Natural killer cell treated with Interleukin-12 subunit alpha and Interleukin-12 subunit beta and Interleukin-15 and Interleukin-18, amount 100 ng/mL, for 72 hours (primary cell): ENCODE data around the gene ASB15. TPM values are rescaled to one million over a fixed set of nuclear protein-coding genes. Genes with fewer than 3 reads are reported as not detected.
"Not testable (repeated sequence)": the region's sequence is repeated elsewhere in the genome, so short reads cannot be mapped to it uniquely, and the experiment has no call there.

Experiments used
- ATAC-seq, 2 donors: fragments of 150-1000 bp; cut with Tn5 transposase in 1 of 2; sonication (Bioruptor Pico), chemical (Tn5 transposase) in 1 of 2; 2 replicates each; pipeline ENCODE4 v1.10.0; 2021
- DNase-seq: peaks from one replicate; pipeline ENCODE4 v3.0.0; 2022; ENCODE audit warnings: low spot score
- H3K27ac Mint-ChIP-seq, 2 donors: 1 replicate in 1 of 2; 2 replicates in 1 of 2; pipeline ENCODE4 v1.8.0; 2022; ENCODE audit warnings: mixed read lengths in 2 of 2, mild to moderate bottlenecking in 1 of 2, moderate library complexity in 1 of 2
- H3K27me3 Mint-ChIP-seq, 2 donors: 1 replicate in 1 of 2; 2 replicates in 1 of 2; pipeline ENCODE4 v1.8.0; 2022; ENCODE audit warnings: mixed read lengths in 2 of 2
- H3K36me3 Mint-ChIP-seq: one replicate; pipeline ENCODE4 v1.8.0; 2022; ENCODE audit warnings: mixed read lengths
- H3K4me1 Mint-ChIP-seq, 2 donors: 1 replicate in 1 of 2; 2 replicates in 1 of 2; pipeline ENCODE4 v1.8.0; 2022; ENCODE audit warnings: low read depth in 2 of 2, mixed read lengths in 2 of 2, mild to moderate bottlenecking in 1 of 2
- H3K4me3 Mint-ChIP-seq: one replicate; pipeline ENCODE4 v1.8.0; 2022; ENCODE audit warnings: mixed read lengths
- H3K9me3 Mint-ChIP-seq: 2 replicates; pipeline ENCODE4 v1.8.0; 2022; ENCODE audit warnings: mixed read lengths
- total RNA-seq, 2 donors: library from RNA; stranded (reverse); gene quantifications; one replicate each; pipeline ENCODE4 v1.2.3, GENCODE V29; 2022

The ASB15 gene
- total RNA-seq: not detected

DNA sequence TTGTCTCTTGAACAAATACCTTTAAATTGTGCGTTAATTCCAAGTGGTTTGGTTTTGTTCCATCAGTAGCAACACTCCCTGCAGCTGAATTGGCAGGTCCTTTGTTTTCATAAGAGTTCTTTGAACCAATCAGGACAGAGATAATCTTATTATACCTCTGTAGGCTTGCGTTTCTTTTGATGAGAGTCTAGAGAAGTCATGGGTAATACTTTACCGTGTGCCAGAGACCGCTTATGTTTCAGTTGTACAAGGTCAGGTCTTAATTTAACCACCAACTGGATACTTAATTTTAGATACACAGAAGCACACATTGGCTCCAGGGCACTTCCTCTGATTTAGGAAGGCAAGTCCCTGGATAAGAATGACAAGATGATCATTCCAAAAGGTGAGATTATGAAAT is at the start of gene ASB15:
ASB15 (plus strand) TSS at position 292 of the 400 bp plus-strand sequence. CDS start 12,682 bp downstream, outside the sequence.
- Mint-ChIP-seq H3K4me1 (no peaks in the 10 kb centered on the region), H3K4me3 (no peak within 1 kb of the TSS), H3K9me3 (no peaks in the 10 kb centered on the region), H3K36me3 (no peaks in the 10 kb centered on the region), H3K27me3 (peaks cover 16 to 28% of the 10 kb centered on the region in 2 donors), H3K27ac (no peak within 1 kb of the TSS)
- ATAC-seq (no peak), DNase-seq (no peak)

DNA sequence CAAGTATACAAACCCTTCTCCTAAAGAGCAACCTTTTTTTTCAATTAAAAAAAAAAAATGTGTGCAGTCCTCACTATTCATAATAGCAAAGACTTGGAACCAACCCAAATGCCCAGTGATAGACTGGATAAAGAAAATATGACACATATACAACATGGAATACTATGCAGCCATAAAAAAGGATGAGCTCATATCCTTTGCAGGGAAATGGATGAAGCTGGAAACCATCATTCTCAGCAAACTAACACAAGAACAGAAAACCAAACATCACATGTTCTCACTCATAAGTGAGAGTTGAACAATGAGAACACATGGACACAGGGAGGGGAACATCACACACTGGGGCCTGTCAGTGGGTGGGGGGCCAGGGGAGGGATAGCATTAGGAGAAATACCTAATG is 49.5 kb upstream of the ASB15 start:
- peaks cover 6 to 11% of the 10 kb centered on the region in 2 donors for H3K4me1 Mint-ChIP-seq
- H3K9me3 Mint-ChIP-seq, H3K27me3 Mint-ChIP-seq, DNase-seq, H3K27ac Mint-ChIP-seq, ATAC-seq, H3K4me3 Mint-ChIP-seq: not testable (repeated sequence)
- H3K36me3 Mint-ChIP-seq: peaks cover 21% of the 10 kb centered on the region

DNA sequence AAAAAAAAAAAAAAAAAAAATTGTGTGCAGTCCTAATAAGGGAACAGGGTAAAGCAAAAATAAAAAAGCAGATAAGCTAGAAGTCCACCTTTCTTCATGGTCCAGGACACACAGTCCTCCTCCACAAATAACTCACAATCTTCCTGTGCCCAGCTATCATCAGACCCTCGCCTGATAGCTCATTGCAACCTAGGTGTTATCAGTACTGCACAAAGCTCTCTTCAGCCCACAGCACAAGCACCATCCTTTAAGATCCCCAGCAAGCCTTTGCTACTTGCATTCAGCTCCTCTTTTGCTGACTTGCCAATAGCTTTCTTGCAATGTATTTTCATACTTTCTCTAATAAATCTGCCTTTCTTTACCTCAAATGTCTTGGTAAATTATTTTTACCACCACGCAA is 49.0 kb upstream of the ASB15 start:
- no peaks in the 10 kb centered on the region for H3K9me3 Mint-ChIP-seq
- peaks cover 6 to 7% of the 10 kb centered on the region in 2 donors for H3K4me1 Mint-ChIP-seq
- H3K36me3 Mint-ChIP-seq: peaks cover 21% of the 10 kb centered on the region
- no peak overlapping the region for H3K27ac Mint-ChIP-seq
- ATAC-seq: no peak
- no peak for DNase-seq
- H3K27me3 Mint-ChIP-seq: no peaks in the 10 kb centered on the region
- no peak overlapping the region for H3K4me3 Mint-ChIP-seq

DNA sequence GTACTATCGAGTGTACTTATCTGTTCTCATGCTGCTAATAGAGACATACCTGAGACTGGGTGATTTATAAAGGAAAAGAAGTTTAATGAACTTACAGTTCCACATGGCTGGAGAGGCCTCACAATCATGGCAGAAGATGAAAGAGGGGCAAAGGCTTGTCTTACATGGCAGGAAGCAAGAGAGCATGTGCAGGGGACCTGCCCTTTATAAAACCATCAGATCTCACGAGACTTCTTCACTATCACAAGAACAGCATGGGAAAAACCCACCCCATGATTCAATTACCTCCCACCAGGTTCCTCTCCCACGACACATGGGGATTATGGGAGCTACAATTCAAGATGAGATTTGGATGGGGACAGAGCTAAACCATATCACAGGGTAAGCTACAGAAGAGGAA is 48.5 kb upstream of the ASB15 start:
- Mint-ChIP-seq H3K36me3 (peaks cover 20% of the 10 kb centered on the region), H3K9me3 (no peaks in the 10 kb centered on the region), H3K4me3 (no peak overlapping the region), H3K27ac (no peak overlapping the region), H3K4me1 (peaks cover 6 to 7% of the 10 kb centered on the region in 2 donors), H3K27me3 (no peaks in the 10 kb centered on the region)
- no peak for ATAC-seq
- DNase-seq: no peak

DNA sequence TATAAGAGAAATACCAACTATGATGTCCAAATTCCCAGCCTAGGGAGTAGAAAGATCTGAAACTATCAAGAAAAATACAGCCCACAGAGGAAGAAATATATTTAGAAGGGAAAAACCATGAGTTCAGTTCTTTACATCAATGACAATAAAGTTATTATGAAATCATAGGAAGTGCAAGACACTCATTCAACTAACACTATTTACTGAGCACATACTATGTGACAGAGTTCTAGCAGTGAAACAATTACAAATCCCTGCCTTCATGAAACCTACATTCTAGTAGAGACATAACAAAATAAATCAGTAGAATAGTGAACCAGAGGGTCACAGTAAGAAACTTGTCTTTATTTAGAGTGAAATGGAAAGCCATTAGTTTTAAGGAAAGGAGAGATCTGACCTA is 46.1 kb upstream of the ASB15 start:
- Mint-ChIP-seq H3K27ac (no peak overlapping the region), H3K9me3 (no peaks in the 10 kb centered on the region), H3K36me3 (peaks cover 8% of the 10 kb centered on the region), H3K4me3 (no peak overlapping the region), H3K27me3 (peaks cover 0 to 4% of the 10 kb centered on the region in 2 donors), H3K4me1 (peaks cover 6 to 7% of the 10 kb centered on the region in 2 donors)
- no peak for DNase-seq
- no peak for ATAC-seq

DNA sequence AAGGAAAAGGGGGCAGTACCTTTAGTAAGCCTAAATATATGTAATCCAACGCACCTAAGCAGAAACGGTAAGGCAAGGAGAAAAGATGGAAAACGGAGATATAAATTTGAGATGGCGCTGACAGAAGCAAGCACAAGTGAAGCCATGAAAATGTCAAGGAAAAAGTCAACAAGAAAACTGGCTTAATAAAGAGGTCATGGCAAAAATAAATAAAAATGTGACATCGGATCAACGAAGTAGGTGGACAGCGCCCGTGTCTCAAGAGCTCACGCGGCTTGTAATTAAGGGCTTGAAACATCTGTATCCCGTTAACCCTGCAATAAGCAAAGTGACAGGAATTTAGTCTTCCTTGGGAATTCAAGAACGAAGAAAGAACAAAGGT is 44.6 kb upstream of the ASB15 start:
- Mint-ChIP-seq H3K27ac (no peak overlapping the region), H3K27me3 (peaks cover 0 to 9% of the 10 kb centered on the region in 2 donors), H3K36me3 (peaks cover 8% of the 10 kb centered on the region), H3K4me1 (peaks cover 6 to 7% of the 10 kb centered on the region in 2 donors), H3K9me3 (no peaks in the 10 kb centered on the region), H3K4me3 (no peak overlapping the region)
- ATAC-seq (no peak), DNase-seq (no peak)

DNA sequence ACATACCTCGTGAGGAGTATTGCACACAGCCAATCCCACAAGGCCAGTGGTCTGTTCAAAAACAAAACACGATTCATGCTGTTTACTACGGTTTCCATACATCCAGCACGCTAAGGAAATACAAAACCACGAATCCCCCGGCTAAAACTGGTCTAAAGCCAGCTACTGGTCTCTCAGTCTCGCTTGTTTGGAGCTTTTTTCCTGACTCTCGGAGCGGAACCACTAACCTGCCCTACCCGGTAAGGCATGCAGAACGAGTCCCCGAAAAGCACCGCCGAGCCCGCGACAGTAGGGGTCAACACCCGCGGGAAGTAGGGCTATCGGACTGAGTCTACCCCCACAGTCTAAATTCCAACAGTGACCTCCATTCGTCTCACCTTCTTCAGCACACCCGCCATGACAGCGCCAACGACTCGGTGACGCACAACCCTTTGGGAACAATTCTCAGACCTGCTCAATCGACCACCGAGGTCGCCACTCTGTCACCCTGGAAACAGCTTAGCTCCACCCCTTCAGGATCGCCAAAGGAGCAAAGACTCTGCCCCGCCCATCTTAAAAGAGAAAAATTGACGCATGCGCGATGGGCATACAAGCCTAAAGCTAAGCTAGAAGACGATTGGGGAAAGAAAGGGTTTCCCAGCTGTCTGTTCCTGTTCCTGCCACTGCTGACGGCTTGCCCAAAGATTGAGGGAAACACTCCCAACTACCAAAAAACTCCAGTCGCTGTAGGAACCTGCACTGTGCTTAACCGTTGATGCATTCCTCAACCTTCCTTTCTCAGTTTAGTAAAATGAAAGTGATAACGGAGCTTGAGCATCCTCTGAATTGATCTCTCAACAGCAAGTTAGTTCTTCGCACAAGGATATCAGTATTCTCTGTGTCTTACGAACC is 44.0 kb upstream of the ASB15 start, which contains the start of gene NDUFA5:
NDUFA5 (minus strand) TSS at position 421 of the 891 bp plus-strand sequence; CDS start at position 398, 23 bp downstream.
- peak; percentile 96 for DNase-seq
- H3K27ac Mint-ChIP-seq: no peak within 1 kb of the TSS
- peaks cover 0 to 9% of the 10 kb centered on the region in 2 donors for H3K27me3 Mint-ChIP-seq
- H3K4me1 Mint-ChIP-seq: peaks cover 6 to 7% of the 10 kb centered on the region in 2 donors
- H3K4me3 Mint-ChIP-seq: no peak within 1 kb of the TSS
- H3K9me3 Mint-ChIP-seq: no peaks in the 10 kb centered on the region
- H3K36me3 Mint-ChIP-seq: peaks cover 7% of the 10 kb centered on the region
- ATAC-seq: peak; percentile 100

DNA sequence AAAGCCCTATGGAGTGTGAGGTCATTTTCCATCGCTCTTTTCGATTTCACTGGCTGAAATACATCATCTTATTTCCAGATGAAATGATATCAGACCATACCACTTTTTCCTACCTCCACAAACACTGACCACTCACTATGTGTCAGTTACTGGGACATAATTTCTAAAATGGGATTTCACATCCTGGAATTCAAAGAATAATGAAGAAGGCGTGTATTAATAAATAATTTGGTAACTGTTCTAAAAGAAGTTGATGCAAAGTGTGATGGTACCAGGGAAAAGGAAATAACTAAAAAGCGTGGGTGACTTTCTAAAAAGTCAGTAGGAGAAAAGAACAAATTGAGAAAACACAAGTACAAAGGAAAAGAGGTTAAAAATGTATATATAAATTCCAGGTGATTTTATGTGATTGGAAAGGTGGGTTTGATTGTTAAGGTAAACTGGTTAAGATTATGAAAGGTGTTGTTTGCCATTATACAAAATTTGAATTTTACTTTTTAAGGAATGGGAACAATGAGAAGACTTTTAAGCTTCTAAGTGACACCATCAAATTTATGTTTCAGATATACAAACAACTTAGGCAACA is 43.2 kb upstream of the ASB15 start:
- H3K27me3 Mint-ChIP-seq: peaks cover 0 to 11% of the 10 kb centered on the region in 2 donors
- H3K4me1 Mint-ChIP-seq: no peaks in the 10 kb centered on the region
- H3K27ac Mint-ChIP-seq: no peak overlapping the region
- H3K36me3 Mint-ChIP-seq: no peaks in the 10 kb centered on the region
- ATAC-seq (no peak), DNase-seq (no peak)
- H3K9me3 Mint-ChIP-seq: no peaks in the 10 kb centered on the region
- no peak overlapping the region for H3K4me3 Mint-ChIP-seq

DNA sequence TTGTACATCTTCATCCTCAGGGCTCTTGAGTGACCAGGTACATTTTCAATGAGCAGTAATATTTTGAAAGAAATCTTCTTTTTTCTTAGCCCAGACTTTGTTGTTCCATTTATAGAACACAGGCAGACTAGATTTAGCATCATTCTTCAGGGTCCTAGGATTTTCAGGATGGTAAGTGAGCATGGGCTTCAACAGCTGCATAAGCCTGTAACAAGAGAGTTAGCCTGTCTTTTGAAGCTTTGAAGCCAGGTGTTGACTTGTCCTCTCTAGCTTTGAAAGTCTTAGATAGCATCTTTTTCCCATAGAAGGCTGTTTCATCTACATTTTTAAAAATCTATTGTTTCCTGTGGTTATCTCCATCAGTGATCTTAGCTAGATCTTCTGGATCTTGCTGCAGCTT is 39.5 kb upstream of the ASB15 start:
- no peak for ATAC-seq
- Mint-ChIP-seq H3K36me3 (no peaks in the 10 kb centered on the region), H3K9me3 (no peaks in the 10 kb centered on the region), H3K27ac (no peak overlapping the region), H3K4me3 (no peak overlapping the region), H3K27me3 (peaks cover 0 to 15% of the 10 kb centered on the region in 2 donors), H3K4me1 (no peaks in the 10 kb centered on the region)
- DNase-seq: no peak

DNA sequence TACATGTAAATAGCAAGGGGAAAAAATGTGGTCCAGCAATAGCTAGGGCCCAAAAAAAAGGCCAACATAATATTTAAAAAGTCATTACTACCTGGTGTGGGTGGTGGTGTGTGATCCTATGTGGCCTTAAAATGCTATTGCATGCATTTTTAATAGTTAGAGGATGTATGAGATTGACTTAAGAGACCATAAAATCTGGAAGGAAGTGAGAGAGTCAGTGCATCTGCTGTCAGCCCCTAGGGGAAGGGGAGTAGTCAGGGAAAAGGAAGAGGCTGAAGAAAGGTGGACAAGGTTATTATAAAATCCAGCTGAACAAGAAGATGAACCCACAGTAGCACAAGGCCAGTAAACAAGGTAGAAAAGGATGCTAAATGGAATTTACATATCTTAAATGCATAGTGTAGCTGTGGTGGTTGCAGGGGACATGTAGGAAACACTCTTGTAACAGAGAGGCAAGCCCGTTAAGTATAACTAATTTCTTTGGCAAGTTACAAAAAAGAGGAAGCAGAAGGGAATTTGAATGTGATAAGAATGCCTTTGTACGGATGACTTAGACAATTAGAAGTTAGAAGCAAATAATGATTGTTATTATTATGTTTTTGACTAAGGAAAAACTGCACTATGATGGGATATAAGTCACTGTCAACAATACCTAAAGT is 32.1 kb upstream of the ASB15 start:
- ATAC-seq (no peak), DNase-seq (no peak)
- H3K9me3 Mint-ChIP-seq: no peaks in the 10 kb centered on the region
- no peak overlapping the region for H3K4me3 Mint-ChIP-seq
- H3K27me3 Mint-ChIP-seq: peaks cover 13 to 17% of the 10 kb centered on the region in 2 donors
- H3K27ac Mint-ChIP-seq: no peak overlapping the region
- H3K36me3 Mint-ChIP-seq: no peaks in the 10 kb centered on the region
- H3K4me1 Mint-ChIP-seq: no peaks in the 10 kb centered on the region

DNA sequence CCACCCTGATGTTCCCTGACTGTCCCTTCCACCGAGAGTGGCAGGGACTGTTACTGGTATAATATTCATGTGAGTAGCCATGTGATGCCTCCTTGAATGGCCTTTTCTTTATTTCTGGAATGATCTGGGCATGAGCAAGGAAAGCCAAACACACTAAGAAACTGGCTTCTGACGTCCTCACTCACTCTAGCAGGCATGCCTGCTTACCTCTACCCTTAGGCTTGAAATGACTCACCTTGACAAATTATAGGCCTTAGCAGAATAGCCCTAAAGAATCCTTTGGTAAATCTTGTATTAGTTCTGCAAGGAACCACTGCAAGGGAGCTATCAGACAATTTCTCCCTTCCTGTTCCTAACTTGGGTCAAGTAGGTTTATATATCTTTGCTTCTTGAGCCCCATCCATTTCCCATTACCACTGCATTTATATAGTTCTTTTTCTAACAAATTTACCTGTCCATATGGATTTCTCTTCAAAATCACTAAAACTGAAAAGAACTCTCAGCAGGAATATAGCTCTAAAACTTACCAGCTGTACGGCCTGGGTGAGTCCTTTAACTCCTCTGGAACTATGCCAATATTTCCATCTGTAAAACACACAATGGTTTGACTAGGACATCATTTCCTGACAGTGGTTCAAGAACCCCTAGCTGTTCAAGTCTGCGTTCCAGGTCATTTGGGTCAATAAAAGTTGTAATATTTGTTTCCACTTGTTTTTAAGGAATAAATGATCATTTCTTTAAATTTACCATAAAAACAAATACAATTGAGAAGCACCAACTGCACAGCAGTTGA is 31.0 kb upstream of the ASB15 start:
- no peaks in the 10 kb centered on the region for H3K36me3 Mint-ChIP-seq

DNA sequence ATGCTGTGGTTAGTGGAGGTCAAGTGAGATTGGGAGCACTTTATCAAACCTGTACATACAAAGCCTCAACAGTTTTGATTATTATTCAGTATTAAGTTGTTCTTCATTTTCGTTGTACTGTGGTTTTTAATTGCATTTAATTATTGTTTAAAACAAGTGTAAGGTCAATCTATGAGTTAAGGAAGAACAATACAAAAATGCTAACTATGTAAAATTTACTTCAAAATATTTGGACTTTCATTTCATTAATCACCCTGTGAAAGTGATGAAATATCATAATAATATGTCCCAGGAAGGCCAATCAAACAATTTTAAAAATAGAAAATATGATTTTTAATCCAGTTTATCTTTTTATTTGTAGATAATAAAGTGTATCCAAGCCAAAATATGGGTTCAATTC is 30.4 kb upstream of the ASB15 start:
- no peaks in the 10 kb centered on the region for H3K36me3 Mint-ChIP-seq
- peaks cover 19 to 26% of the 10 kb centered on the region in 2 donors for H3K27me3 Mint-ChIP-seq
- no peak overlapping the region for H3K27ac Mint-ChIP-seq
- no peak overlapping the region for H3K4me3 Mint-ChIP-seq
- ATAC-seq: no peak
- no peaks in the 10 kb centered on the region for H3K4me1 Mint-ChIP-seq
- no peaks in the 10 kb centered on the region for H3K9me3 Mint-ChIP-seq
- DNase-seq: no peak

More for the DNA sequence above, 31.0 kb upstream of the ASB15 start:
- DNase-seq (no peak), ATAC-seq (no peak)
- H3K27me3 Mint-ChIP-seq: peaks cover 17 to 21% of the 10 kb centered on the region in 2 donors
- no peaks in the 10 kb centered on the region for H3K9me3 Mint-ChIP-seq
- no peak overlapping the region for H3K27ac Mint-ChIP-seq
- no peak overlapping the region for H3K4me3 Mint-ChIP-seq
- no peaks in the 10 kb centered on the region for H3K4me1 Mint-ChIP-seq

DNA sequence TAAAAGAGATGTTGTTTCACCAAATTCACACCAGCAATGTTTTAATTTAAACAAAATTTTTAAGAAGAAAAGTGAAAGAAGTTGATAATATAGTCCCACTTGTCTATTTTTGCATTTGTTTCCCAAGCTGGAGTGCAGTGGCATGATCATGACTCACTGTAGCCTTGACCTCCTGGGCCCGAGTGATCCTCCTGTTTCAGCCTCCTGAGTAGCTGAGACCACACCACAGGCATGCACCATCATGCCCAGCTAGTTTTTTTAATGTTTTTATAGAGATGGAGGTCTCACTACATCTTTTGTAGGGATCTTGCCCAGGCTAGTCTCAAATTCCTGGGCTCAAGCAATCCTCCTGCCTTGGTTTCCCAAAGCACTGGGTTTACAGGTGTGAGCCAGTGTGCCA is 29.9 kb upstream of the ASB15 start:
- Mint-ChIP-seq H3K4me1 (no peaks in the 10 kb centered on the region), H3K27me3 (peaks cover 20 to 31% of the 10 kb centered on the region in 2 donors), H3K9me3 (no peaks in the 10 kb centered on the region), H3K4me3 (no peak overlapping the region), H3K27ac (no peak overlapping the region), H3K36me3 (no peaks in the 10 kb centered on the region)
- ATAC-seq (no peak), DNase-seq (no peak)
